AG10803 (cell line): Measurements from ENCODE around the gene ACTL8.
"Not testable (repeated sequence)": the region's sequence is repeated elsewhere in the genome, so short reads cannot be mapped to it uniquely, and the experiment has no call there.

Experiments used
- DNase-seq: peaks from one replicate; pipeline ENCODE4 v3.0.0; 2010; ENCODE audit warnings: low read depth
- H3K4me3 ChIP-seq: 2 replicates; pipeline ENCODE4 v1.5.1; 2011; ENCODE audit warnings: mild to moderate bottlenecking, low read length, control low read depth
- TF ChIP-seq, protein P1 (sequence below): conservative IDR thresholded peaks from 2 replicates; pipeline ENCODE4 v1.5.1; 2011; ENCODE audit warnings: mild to moderate bottlenecking, low read length, control low read depth, inconsistent platforms

Gene ACTL8

DNA sequence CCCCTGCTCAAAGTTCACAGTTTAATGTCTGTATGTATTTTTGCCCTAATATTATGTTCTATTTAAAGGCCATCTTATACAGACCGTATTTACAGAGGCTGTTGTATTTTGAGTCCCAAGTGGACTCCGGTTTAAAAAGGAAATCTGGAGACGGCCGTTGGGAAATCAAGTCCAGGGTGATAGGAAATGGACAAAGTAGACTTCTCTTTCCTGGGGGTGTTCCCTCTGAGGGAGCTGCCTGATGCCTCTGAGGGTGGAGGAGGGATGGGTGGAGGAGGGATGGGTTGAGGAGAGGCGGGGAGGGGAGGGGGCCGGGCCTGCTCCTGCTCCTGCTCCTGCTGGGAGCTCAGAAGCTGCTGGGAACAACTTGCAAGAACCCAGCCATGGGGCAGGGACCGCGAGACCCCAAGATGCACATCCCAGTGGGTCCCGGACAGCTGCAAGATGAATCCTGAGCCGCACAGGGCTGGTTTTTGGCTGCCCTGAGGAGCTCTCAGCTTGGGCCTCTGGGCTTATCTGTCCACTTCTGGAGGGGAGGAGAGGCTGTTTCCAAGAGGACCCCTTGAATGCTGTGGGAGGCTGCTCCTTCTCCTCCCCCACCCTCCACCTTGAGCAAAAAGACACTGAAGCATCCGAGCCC, 12.0 kb upstream of the ACTL8 start:
- DNase-seq: no peak
- H3K4me3 ChIP-seq: no peak overlapping the region
- TF ChIP-seq, protein P1, sequence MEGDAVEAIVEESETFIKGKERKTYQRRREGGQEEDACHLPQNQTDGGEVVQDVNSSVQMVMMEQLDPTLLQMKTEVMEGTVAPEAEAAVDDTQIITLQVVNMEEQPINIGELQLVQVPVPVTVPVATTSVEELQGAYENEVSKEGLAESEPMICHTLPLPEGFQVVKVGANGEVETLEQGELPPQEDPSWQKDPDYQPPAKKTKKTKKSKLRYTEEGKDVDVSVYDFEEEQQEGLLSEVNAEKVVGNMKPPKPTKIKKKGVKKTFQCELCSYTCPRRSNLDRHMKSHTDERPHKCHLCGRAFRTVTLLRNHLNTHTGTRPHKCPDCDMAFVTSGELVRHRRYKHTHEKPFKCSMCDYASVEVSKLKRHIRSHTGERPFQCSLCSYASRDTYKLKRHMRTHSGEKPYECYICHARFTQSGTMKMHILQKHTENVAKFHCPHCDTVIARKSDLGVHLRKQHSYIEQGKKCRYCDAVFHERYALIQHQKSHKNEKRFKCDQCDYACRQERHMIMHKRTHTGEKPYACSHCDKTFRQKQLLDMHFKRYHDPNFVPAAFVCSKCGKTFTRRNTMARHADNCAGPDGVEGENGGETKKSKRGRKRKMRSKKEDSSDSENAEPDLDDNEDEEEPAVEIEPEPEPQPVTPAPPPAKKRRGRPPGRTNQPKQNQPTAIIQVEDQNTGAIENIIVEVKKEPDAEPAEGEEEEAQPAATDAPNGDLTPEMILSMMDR: no peak

DNA sequence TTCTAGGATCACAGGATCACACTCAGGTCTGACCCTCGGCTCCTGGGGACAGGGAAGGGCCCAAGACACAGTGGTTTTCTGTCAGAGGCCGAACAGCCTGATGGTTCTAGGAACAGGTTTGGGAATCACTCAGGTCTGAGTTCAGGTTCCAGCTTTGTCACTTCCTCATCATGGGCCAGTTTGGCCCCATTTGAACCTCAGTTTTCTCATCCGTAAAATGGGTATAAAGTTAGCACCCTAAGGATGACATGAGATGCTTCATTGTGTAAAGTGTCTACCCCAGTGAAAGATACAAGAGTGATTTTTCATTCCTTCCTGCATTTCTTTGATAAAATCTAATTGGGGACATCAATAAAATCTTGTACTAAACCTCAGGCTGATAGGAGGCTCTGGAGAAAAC, 11.2 kb upstream of the ACTL8 start:
- no peak for DNase-seq
- no peak overlapping the region for H3K4me3 ChIP-seq
- TF ChIP-seq, protein P1: no peak

DNA sequence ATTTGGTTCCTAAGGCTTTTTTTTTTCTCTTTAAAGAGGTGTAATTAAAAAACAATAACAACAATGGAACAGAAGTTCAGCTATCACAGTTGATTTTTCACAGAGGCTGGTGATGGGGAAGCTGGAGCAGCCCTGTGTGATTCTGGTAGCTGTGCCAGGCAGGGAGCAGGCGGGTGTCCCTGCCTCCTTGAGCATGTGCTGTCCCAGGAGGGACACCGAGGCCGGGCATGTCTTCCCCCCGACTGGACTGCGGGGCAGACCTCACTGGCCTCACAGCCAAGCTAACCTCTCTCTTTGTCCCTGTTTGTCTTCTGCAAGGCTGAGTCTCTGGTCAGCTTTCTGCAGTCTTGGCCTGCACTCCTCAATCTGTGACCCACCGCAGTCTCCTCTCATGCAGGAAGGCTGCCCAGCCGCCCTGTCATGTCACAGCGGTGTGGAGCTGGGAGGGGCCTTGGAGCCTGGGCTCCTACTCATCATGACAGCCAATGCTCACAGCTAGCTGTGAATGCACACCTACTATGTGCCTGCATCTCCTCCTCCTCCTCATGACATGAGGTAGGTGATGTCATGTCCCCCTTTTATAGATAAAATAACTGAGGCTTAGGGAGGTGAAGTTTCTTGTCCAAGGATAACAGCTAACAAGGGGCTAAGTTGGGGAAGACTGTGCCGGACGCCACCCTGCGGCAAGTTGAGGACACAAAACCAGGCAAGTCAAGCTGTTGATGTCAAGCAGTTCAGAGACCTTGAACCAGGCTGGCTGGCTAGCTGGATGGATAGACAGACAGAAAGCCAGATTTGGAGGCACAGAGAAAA, 10.3 kb upstream of the ACTL8 start:
- DNase-seq: no peak
- TF ChIP-seq, protein P1: no peak
- no peak overlapping the region for H3K4me3 ChIP-seq

DNA sequence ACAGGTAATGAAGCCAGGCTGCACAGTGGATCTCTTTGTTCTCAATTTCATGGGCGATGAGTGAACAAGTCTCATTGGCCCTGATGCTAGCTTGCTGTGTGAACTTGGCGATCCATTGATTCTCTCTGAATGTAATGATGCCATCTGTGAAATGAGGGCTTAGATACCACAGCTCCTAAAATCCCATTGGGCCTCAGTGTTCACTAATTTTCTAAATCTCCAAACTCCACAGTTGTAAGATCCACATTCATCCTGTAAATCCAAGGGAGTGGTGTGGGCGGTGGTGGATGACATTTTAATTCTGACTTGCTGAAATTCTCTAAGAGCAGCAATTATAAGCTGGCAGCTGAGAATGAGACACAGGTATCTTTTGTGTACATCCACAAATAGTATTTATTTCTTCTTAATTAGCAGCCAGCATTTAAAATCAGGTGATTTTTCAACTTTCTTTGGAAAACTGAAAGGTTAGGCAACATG, 9.6 kb upstream of the ACTL8 start:
- TF ChIP-seq, protein P1: no peak
- no peak for DNase-seq
- H3K4me3 ChIP-seq: no peak overlapping the region

- not testable (repeated sequence) for DNase-seq, H3K4me3 ChIP-seq
Measured at GRCh38 chr1:17746281-17746680, 8.9 kb upstream of the ACTL8 start.

DNA sequence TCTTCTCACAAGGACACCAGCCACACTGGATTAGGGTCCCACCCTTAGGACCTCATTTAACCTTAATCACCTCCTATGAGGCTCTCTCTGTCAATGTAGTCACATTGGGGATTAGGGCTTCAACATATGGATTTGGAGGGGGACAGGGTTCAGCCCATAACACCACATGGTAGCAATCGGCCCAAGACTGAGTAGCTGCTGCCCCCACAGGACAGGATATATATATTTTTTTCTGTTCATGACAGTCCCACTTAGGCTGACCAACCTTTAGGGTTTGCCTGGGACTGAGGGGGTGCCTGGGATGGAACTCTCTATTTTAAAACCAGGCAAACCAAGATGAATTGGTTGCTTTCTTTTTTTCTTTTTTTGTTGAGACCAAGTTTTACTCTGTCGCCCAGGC, 8.2 kb upstream of the ACTL8 start:
- DNase-seq: no peak
- TF ChIP-seq, protein P1: no peak
- no peak overlapping the region for H3K4me3 ChIP-seq

DNA sequence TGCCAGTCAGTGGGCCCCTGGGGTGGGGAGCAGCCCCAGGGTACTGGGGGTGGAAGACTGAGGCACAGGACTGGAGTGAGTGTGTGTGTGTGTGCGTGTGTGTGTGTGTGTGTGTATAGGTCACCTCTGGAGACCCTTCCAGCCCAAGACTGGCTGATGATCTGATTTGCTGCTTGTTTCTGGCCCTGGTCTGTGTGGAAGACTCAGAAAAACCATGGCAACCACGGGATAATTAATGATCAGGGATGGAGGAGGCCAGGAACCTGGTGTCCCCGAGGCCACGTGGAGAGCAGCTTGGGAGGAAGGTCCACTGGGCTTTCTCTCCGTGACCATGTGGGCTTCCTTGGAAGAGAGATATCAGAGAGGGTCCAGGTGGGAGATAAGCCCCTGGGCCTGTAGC, 4.8 kb upstream of the ACTL8 start:
- DNase-seq: no peak
- H3K4me3 ChIP-seq: no peak overlapping the region
- TF ChIP-seq, protein P1: no peak
